Activated naive CD4-positive, alpha-beta T cell (primary cell): ENCODE measurements around the gene TRUB1.
"Not testable (repeated sequence)": the region's sequence is repeated elsewhere in the genome, so short reads cannot be mapped to it uniquely, and the experiment has no call there.

ENCODE experiments used
- DNase-seq, 4 experiments: peaks; one replicate each; lab custom pipeline; 2025; lab: John Stamatoyannopoulos, UW

The TRUB1 gene

GRCh38 chr10:114937962-114938855 is at the start of gene TRUB1:
TRUB1 (plus strand) TSS chr10:114938195; CDS start chr10:114938254, 59 bp downstream.
- DNase-seq = peak; percentile 49 to 76 (median 69)

GRCh38 chr10:114893251-114893650 is 44.7 kb upstream of the TRUB1 start:
- no peak for DNase-seq

GRCh38 chr10:114894911-114895310 is 43.1 kb upstream of the TRUB1 start:
- no peak for DNase-seq

GRCh38 chr10:114897011-114897410 is 41.0 kb upstream of the TRUB1 start:
- DNase-seq = not testable (repeated sequence)

GRCh38 chr10:114897593-114897992 is 40.4 kb upstream of the TRUB1 start:
- no peak for DNase-seq

GRCh38 chr10:114899982-114900381 is 38.0 kb upstream of the TRUB1 start:
- DNase-seq = no peak

GRCh38 chr10:114900658-114901057 is 37.3 kb upstream of the TRUB1 start:
- DNase-seq = no peak

GRCh38 chr10:114902151-114902550 is 35.8 kb upstream of the TRUB1 start:
- DNase-seq = no peak

GRCh38 chr10:114905450-114905849 is 32.5 kb upstream of the TRUB1 start:
- no peak for DNase-seq

GRCh38 chr10:114906981-114907380 is 31.0 kb upstream of the TRUB1 start:
- no peak for DNase-seq

- DNase-seq = no peak
These were observed 29.1 kb upstream of the TRUB1 start for GRCh38 chr10:114908896-114909295.

GRCh38 chr10:114911052-114911711 is 26.8 kb upstream of the TRUB1 start:
- DNase-seq = no peak

GRCh38 chr10:114911801-114912469 is 26.1 kb upstream of the TRUB1 start:
- no peak for DNase-seq

- DNase-seq = no peak
These were observed 25.5 kb upstream of the TRUB1 start for GRCh38 chr10:114912470-114912859.

GRCh38 chr10:114914560-114914959 is 23.4 kb upstream of the TRUB1 start:
- no peak for DNase-seq

GRCh38 chr10:114915294-114915693 is 22.7 kb upstream of the TRUB1 start:
- DNase-seq = no peak

GRCh38 chr10:114916653-114917052 is 21.3 kb upstream of the TRUB1 start:
- DNase-seq = no peak

GRCh38 chr10:114917459-114917858 is 20.5 kb upstream of the TRUB1 start:
- DNase-seq = no peak

GRCh38 chr10:114917927-114918672 is 19.9 kb upstream of the TRUB1 start:
- DNase-seq = no peak

GRCh38 chr10:114920459-114920858 is 17.5 kb upstream of the TRUB1 start:
- no peak for DNase-seq

- no peak for DNase-seq
These were observed 16.0 kb upstream of the TRUB1 start for GRCh38 chr10:114922003-114922402.

- no peak for DNase-seq
These were observed 14.4 kb upstream of the TRUB1 start for GRCh38 chr10:114923551-114923950.
